ENCODE measurements around the gene CSTA. TPM values are rescaled to one million over a fixed set of nuclear protein-coding genes. Genes with fewer than 3 reads are reported as not detected.
A peak's percentile ranks its signal among the peaks of the same experiment; 100 is the strongest.

CSTA gene
- total and polyA plus RNA-seq, 10 donors: 6.4 to 46.1 (median 16.4) TPM

- Histone ChIP-seq H3K4me3 (no peak overlapping the region), H3K27ac (peak overlapping the region in 1 of 8 donors; percentile 13), H3K36me3 (no peaks in the 10 kb centered on the region), H3K9me3 (no peaks in the 10 kb centered on the region), H3K27me3 (replicated peaks in 1 of 7) (peaks cover 0 to 6% (median 0%) of the 10 kb centered on the region in 7 donors), H3K4me1 (peaks cover 0 to 5% (median 0%) of the 10 kb centered on the region in 6 donors)
- no peak for DNase-seq
- no peak for TF ChIP-seq CTCF (IDR thresholded peaks at IDR 0.05 in 8 of 11, conservative IDR thresholded peaks at IDR 0.05 in 3 of 11)
- TF ChIP-seq POLR2A (IDR thresholded peaks at IDR 0.05): no peak
- intact Hi-C loops (cut with DNase I; ENCODE audit: low total_unique reads): no loop called here
Observed at GRCh38 chr3:122312826-122313225, 12.2 kb upstream of the CSTA start.

- intact Hi-C loops (cut with DNase I; ENCODE audit: low total_unique reads): no loop called here
- TF ChIP-seq POLR2A (IDR thresholded peaks at IDR 0.05) (no peak), POLR2AphosphoS5 (IDR thresholded peaks at IDR 0.05) (no peak), CTCF (IDR thresholded peaks at IDR 0.05 in 8 of 11, conservative IDR thresholded peaks at IDR 0.05 in 3 of 11) (no peak)
- peaks cover 0 to 6% (median 0%) of the 10 kb centered on the region in 7 donors for H3K27me3 ChIP-seq (replicated peaks in 1 of 7)
- H3K27ac ChIP-seq: peak overlapping the region in 1 of 8 donors; percentile 13
- H3K36me3 ChIP-seq: no peaks in the 10 kb centered on the region
- WGBS, 5 donors: 39 to 75% (median 61%) methylated on average over 3 of the region's 3 CpGs
- no peaks in the 10 kb centered on the region for H3K4me1 ChIP-seq
- no peak overlapping the region for H3K4me3 ChIP-seq
- DNase-seq: no peak
- H3K9me3 ChIP-seq: no peaks in the 10 kb centered on the region
Observed at GRCh38 chr3:122313281-122313680, 11.8 kb upstream of the CSTA start.

GRCh38 chr3:122314228-122314876 is 10.7 kb upstream of the CSTA start:
- intact Hi-C loops (cut with DNase I; ENCODE audit: low total_unique reads): no loop called here
- no peaks in the 10 kb centered on the region for H3K4me1 ChIP-seq
- TF ChIP-seq POLR2AphosphoS5 (IDR thresholded peaks at IDR 0.05): no peak
- TF ChIP-seq POLR2A (IDR thresholded peaks at IDR 0.05): no peak
- no peak for TF ChIP-seq CTCF (IDR thresholded peaks at IDR 0.05 in 8 of 11, conservative IDR thresholded peaks at IDR 0.05 in 3 of 11)

GRCh38 chr3:122315619-122316018 is 9.4 kb upstream of the CSTA start:
- Histone ChIP-seq H3K4me3 (no peak overlapping the region), H3K27ac (no peak overlapping the region), H3K27me3 (replicated peaks in 1 of 7) (peaks cover 0 to 6% (median 0%) of the 10 kb centered on the region in 7 donors), H3K4me1 (no peaks in the 10 kb centered on the region), H3K36me3 (no peaks in the 10 kb centered on the region), H3K9me3 (peaks cover 0 to 21% (median 15%) of the 10 kb centered on the region in 8 donors)
- no peak for DNase-seq
- no peak for TF ChIP-seq CTCF (IDR thresholded peaks at IDR 0.05 in 8 of 11, conservative IDR thresholded peaks at IDR 0.05 in 3 of 11)
- TF ChIP-seq POLR2AphosphoS5 (IDR thresholded peaks at IDR 0.05): no peak
- TF ChIP-seq POLR2A (IDR thresholded peaks at IDR 0.05): no peak
- WGBS, 5 donors: 49 to 73% (median 52%) methylated on average over 3 to 4 of the region's 4 CpGs
- intact Hi-C loops (cut with DNase I; ENCODE audit: low total_unique reads): no loop called here

More at GRCh38 chr3:122314228-122314876, 10.7 kb upstream of the CSTA start:
- 75 to 92% (median 83%) methylated on average over 2 of the region's 2 CpGs for WGBS, 5 donors
- H3K9me3 ChIP-seq: peaks cover 0 to 8% (median 4%) of the 10 kb centered on the region in 8 donors
- H3K27me3 ChIP-seq (replicated peaks in 1 of 7): peaks cover 0 to 6% (median 0%) of the 10 kb centered on the region in 7 donors
- no peak for DNase-seq
- H3K27ac ChIP-seq: no peak overlapping the region
- H3K36me3 ChIP-seq: no peaks in the 10 kb centered on the region
- H3K4me3 ChIP-seq: no peak overlapping the region

Data from spleen (tissue), 11 donors.